Smooth muscle cell (in vitro differentiated cells): Measurements from ENCODE around the gene PHF14. TPM values are rescaled to one million over a fixed set of nuclear protein-coding genes. Genes with fewer than 3 reads are reported as not detected.

ENCODE experiments used
- DNase-seq: peaks from one replicate; lab custom pipeline; 2025; ENCODE audit not compliant: unreplicated experiment; lab: John Stamatoyannopoulos, UW
- H2AFZ ChIP-seq: fragments of 200-600 bp; sonication (generic); 2 replicates; pipeline ENCODE4 v1.6.0; 2016; ENCODE audit warnings: antibody characterized with exemption, low read depth, mild to moderate bottlenecking
- H3F3A ChIP-seq: fragments of 200-600 bp; sonication (generic); 2 replicates; pipeline ENCODE4 v1.6.0; 2017; ENCODE audit warnings: antibody characterized with exemption, low read depth
- H3K27ac ChIP-seq: fragments of 200-600 bp; sonication (generic); 2 replicates; pipeline ENCODE4 v1.5.1; 2016; ENCODE audit warnings: low read depth, mild to moderate bottlenecking
- H3K27me3 ChIP-seq: fragments of 200-600 bp; sonication (generic); 2 replicates; pipeline ENCODE4 v1.6.1; 2016; ENCODE audit warnings: low read depth, mild to moderate bottlenecking
- H3K36me3 ChIP-seq: fragments of 200-600 bp; sonication (generic); 2 replicates; pipeline ENCODE4 v1.5.1; 2016; ENCODE audit warnings: low read depth
- H3K4me1 ChIP-seq: fragments of 200-600 bp; sonication (generic); 2 replicates; pipeline ENCODE4 v1.5.1; 2016; ENCODE audit warnings: low read depth
- H3K4me2 ChIP-seq: fragments of 200-600 bp; sonication (generic); 2 replicates; pipeline ENCODE4 v1.6.0; 2016; ENCODE audit warnings: mild to moderate bottlenecking
- H3K4me3 ChIP-seq: fragments of 200-600 bp; sonication (generic); 2 replicates; pipeline ENCODE4 v1.5.1; 2016; ENCODE audit warnings: mild to moderate bottlenecking
- H3K79me2 ChIP-seq: fragments of 200-600 bp; sonication (generic); 2 replicates; pipeline ENCODE4 v1.6.0; 2016; ENCODE audit warnings: low read depth, mild to moderate bottlenecking
- H3K9ac ChIP-seq: fragments of 200-600 bp; sonication (generic); 2 replicates; pipeline ENCODE4 v1.6.0; 2016; ENCODE audit warnings: low read depth
- H3K9me3 ChIP-seq: fragments of 200-600 bp; sonication (generic); replicated peaks from 2 replicates; pipeline ENCODE4 v1.5.1; 2016; ENCODE audit warnings: low read depth
- H4K20me1 ChIP-seq: fragments of 200-600 bp; sonication (generic); 2 replicates; pipeline ENCODE4 v1.6.0; 2016; ENCODE audit warnings: low read depth
- WGBS: methylation state at CpG from one replicate; pipeline ENCODE4 v1.1.7; 2016; ENCODE audit warnings: low lambda C conversion rate; 5-methylcytosine and 5-hydroxymethylcytosine counted together
- polyA plus RNA-seq: library from polyadenylated mRNA; unstranded; fragments of >200 nt; fragmentation: Nextera tagmentation; extraction: Ambion mirVana; gene quantifications from 2 replicates; pipeline ENCODE4 v1.2.1, GENCODE V29; 2016
- total RNA-seq: library from RNA; depleted of rRNA; stranded (reverse); fragments of >200 nt; gene quantifications from 2 replicates; pipeline ENCODE4 v1.2.3, GENCODE V29; 2014
- TF ChIP-seq, protein P1 (sequence below): fragments of 200-600 bp; sonication (generic); IDR thresholded peaks from 2 replicates; pipeline ENCODE4 v1.5.1; 2017; ENCODE audit warnings: borderline replicate concordance, mild to moderate bottlenecking, antibody characterized with exemption; ENCODE audit not compliant: insufficient read depth, poor library complexity, severe bottlenecking

The PHF14 gene
- total and polyA plus RNA-seq, 2 experiments from 2014 or later = 13.2 to 29.2 TPM

DNA sequence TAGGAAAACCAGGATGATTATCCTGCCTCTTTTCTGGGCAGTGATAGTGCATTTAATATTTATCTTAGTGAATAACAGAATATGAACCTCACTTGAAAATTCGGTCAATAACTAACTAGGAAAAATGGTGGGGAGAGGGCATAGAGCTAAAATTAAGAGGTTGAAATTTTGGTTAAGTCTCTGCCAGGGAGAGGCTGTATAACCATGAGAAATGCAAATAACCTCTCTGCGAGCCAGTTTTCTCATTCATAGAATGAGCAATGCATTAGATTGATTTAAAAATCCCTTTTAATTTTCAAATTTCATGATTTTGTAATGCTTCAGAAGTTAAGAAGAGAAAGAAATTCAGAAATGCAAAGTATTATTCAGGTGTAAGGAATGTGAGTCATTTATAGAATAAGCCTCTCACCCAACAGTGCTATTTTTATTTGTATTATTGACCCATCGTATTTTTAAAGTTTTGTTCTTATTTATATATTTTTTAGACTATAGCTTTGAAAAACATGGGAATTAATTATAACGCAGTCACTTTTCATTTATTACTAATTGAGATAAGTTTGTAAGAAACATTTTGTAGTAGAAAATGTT, 104.7 kb downstream of the PHF14 start:
- H3K36me3 ChIP-seq = no peaks in the 10 kb centered on the region
- no peak overlapping the region for H2AFZ ChIP-seq
- H3K4me1 ChIP-seq = peaks cover 12% of the 10 kb centered on the region
- H4K20me1 ChIP-seq = no peaks in the 10 kb centered on the region
- no peaks in the 10 kb centered on the region for H3K9me3 ChIP-seq
- TF ChIP-seq, protein P1, sequence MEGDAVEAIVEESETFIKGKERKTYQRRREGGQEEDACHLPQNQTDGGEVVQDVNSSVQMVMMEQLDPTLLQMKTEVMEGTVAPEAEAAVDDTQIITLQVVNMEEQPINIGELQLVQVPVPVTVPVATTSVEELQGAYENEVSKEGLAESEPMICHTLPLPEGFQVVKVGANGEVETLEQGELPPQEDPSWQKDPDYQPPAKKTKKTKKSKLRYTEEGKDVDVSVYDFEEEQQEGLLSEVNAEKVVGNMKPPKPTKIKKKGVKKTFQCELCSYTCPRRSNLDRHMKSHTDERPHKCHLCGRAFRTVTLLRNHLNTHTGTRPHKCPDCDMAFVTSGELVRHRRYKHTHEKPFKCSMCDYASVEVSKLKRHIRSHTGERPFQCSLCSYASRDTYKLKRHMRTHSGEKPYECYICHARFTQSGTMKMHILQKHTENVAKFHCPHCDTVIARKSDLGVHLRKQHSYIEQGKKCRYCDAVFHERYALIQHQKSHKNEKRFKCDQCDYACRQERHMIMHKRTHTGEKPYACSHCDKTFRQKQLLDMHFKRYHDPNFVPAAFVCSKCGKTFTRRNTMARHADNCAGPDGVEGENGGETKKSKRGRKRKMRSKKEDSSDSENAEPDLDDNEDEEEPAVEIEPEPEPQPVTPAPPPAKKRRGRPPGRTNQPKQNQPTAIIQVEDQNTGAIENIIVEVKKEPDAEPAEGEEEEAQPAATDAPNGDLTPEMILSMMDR = no peak
- no peak for DNase-seq
- no peak overlapping the region for H3K4me2 ChIP-seq
- no peaks in the 10 kb centered on the region for H3K27me3 ChIP-seq
- H3K4me3 ChIP-seq = no peak overlapping the region
- no peak overlapping the region for H3K27ac ChIP-seq
- H3K79me2 ChIP-seq = no peaks in the 10 kb centered on the region
- H3K9ac ChIP-seq = no peak overlapping the region
- H3F3A ChIP-seq = no peaks in the 10 kb centered on the region
- 95% methylated on average over 4 of the region's 4 CpGs for WGBS

DNA sequence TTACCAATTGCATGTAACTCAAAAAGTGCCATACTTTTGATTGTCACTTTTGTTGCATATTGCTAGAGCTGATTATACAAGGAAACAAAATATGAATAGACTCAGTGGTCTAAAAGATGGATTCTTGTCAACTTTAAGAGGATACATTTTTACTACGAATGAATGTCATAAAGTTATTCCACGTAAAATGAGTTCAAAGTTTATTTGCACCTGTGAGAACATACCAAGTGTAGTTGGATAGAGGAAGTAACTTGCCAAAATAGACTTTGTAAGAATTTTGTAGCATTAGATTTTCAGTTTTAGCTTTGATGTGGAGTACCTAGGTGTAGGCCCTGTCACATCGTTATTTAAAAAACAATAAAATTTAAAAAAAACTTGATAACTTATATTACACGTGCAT, 106.2 kb downstream of the PHF14 start:
- 96% methylated on average over 4 of the region's 4 CpGs for WGBS
- H3K9me3 ChIP-seq = no peaks in the 10 kb centered on the region

DNA sequence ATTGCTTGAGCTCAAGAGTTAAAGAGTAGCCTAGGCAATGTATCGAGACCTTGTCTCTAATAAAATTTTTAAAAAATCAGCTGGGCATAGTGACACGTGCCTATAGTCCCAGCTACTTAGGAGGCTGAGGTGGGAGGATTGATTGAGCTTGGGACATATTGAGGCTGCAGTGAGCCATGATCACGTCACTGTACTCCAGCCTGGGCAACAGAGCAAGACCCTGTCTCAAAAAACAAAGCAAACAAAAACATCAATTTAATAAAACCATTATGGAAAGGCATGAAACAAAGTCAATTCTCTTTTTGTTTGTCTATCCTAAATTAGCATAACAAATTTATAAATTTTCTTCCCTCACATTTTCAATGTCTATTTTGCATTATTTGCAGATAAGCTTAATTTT, 108.4 kb downstream of the PHF14 start:
- H3K9ac ChIP-seq = peak overlapping the region; percentile 49

More for the DNA sequence above, 106.2 kb downstream of the PHF14 start:
- Histone ChIP-seq H3K4me2 (no peak overlapping the region), H3K36me3 (no peaks in the 10 kb centered on the region), H3K9ac (no peak overlapping the region), H3K79me2 (no peaks in the 10 kb centered on the region), H3K4me3 (no peak overlapping the region), H4K20me1 (no peaks in the 10 kb centered on the region), H3K27me3 (no peaks in the 10 kb centered on the region), H3F3A (no peaks in the 10 kb centered on the region), H2AFZ (no peak overlapping the region), H3K4me1 (peaks cover 12% of the 10 kb centered on the region), H3K27ac (no peak overlapping the region)
- TF ChIP-seq, protein P1 = no peak
- no peak for DNase-seq

More for the DNA sequence above, 108.4 kb downstream of the PHF14 start:
- H3K27me3 ChIP-seq = no peaks in the 10 kb centered on the region
- no peaks in the 10 kb centered on the region for H3K9me3 ChIP-seq
- no peak for DNase-seq
- no peaks in the 10 kb centered on the region for H3K79me2 ChIP-seq
- H3K27ac ChIP-seq = peak overlapping the region; percentile 78
- H2AFZ ChIP-seq = peak overlapping the region; percentile 89
- no peaks in the 10 kb centered on the region for H3K36me3 ChIP-seq
- WGBS = 99% methylated on average over 3 of the region's 3 CpGs
- peak overlapping the region; percentile 0 for H3K4me2 ChIP-seq
- no peaks in the 10 kb centered on the region for H4K20me1 ChIP-seq
- H3K4me1 ChIP-seq = peaks cover 12% of the 10 kb centered on the region
- no peak overlapping the region for H3K4me3 ChIP-seq
- TF ChIP-seq, protein P1 = no peak
- H3F3A ChIP-seq = no peaks in the 10 kb centered on the region
